Measurements from ENCODE around the gene PRRT1. TPM values are rescaled to one million over a fixed set of nuclear protein-coding genes. Genes with fewer than 3 reads are reported as not detected.
"Not testable (repeated sequence)": the region's sequence is repeated elsewhere in the genome, so short reads cannot be mapped to it uniquely, and the experiment has no call there.

The PRRT1 gene

DNA sequence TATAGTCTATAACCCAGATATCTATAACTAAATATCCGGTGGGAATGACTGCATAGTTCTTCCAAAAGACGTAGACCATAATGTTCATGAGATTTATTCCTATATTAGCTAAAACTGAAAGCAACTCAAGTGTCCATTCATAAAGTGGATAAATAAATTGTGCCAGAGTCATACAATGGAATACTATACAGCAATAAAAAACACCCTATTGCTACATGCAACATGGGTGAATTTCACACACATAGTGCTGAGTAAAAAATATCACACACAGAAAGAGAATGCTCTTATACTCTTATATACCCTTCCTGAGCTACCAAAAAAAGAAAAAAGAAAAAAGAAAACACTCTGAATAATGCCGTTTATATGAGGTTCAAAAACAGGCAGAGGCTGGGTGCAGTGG, 49.5 kb downstream of the PRRT1 start:
- peaks cover 0 to 60% of the 10 kb centered on the region in 2 experiments for H3K36me3 ChIP-seq (ENCODE audit: control insufficient read depth in 1 of 2, insufficient read depth in 2 of 2, low read depth in 1 of 2, low read length in 2 of 2)
- H2AK5ac ChIP-seq (ENCODE audit: low read length, severe bottlenecking), result no peak overlapping the region
- H2BK15ac ChIP-seq (ENCODE audit: low read depth, poor library complexity, severe bottlenecking), result no peak overlapping the region
- no peak overlapping the region for H3K4me3 ChIP-seq (ENCODE audit: insufficient read depth in 1 of 2, low read depth in 1 of 2, low read length in 2 of 2)
- no peak overlapping the region for H3K18ac ChIP-seq (ENCODE audit: low read depth in 1 of 2, low read length in 2 of 2)
- H2BK120ac ChIP-seq (ENCODE audit: low read depth, low read length), result no peak overlapping the region
- H2BK12ac ChIP-seq (ENCODE audit: low read length in 2 of 2), result no peak overlapping the region
- H4K91ac ChIP-seq (ENCODE audit: low read length), result no peak overlapping the region
- WGBS, result 97% methylated on average over 1 of the region's 3 CpGs
- H3K4ac ChIP-seq (ENCODE audit: low read depth in 1 of 2, low read length in 2 of 2), result no peak overlapping the region
- no peak overlapping the region for H3K27ac ChIP-seq (ENCODE audit: low read length, poor library complexity, severe bottlenecking)
- no peak overlapping the region for H3K23ac ChIP-seq (ENCODE audit: low read length in 2 of 2)
- H3K79me1 ChIP-seq (replicated peaks; ENCODE audit: low read length, poor library complexity, severe bottlenecking), result no peaks in the 10 kb centered on the region
- no peak overlapping the region for H3K9ac ChIP-seq (ENCODE audit: low read length)
- no peak overlapping the region for H3K4me2 ChIP-seq (ENCODE audit: low read length, poor library complexity, severe bottlenecking)
- no peak overlapping the region for H2AFZ ChIP-seq (ENCODE audit: low read depth, low read length)
- H2BK5ac ChIP-seq (ENCODE audit: low read depth, low read length, poor library complexity, severe bottlenecking), result no peak overlapping the region
- DNase-seq, result no peak
- H3K9me3 ChIP-seq (ENCODE audit: control insufficient read depth, low read length), result no peaks in the 10 kb centered on the region
- H3K27me3 ChIP-seq (ENCODE audit: control insufficient read depth in 1 of 2, insufficient read depth in 1 of 2, low read length in 2 of 2), result peaks cover 0 to 42% of the 10 kb centered on the region in 2 experiments
- no peaks in the 10 kb centered on the region for H3K4me1 ChIP-seq (ENCODE audit: control insufficient read depth, insufficient read depth, low read depth, low read length)
- no peak overlapping the region for H4K8ac ChIP-seq (ENCODE audit: low read length)
- no peak overlapping the region for H3K14ac ChIP-seq (ENCODE audit: low read length in 2 of 2)

DNA sequence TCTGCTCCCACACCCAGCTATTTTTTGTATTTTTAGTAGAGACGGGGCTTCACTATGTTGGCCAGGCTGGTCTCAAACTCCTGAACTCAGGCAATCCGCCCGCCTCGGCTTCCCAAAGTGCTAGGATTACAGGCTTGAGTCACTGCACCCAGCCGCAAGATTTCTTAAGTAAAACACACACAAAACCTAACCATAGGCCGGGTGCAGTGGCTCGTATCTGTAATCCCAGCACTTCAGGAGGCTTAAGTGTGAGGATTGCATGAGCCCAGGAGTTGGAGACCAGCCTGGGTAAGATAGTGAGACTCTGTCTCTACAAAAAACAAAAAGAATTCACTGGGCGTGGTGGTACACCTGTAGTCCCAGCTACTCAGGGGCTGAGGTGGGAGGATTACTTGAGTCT, 51.5 kb downstream of the PRRT1 start:
- H3K27ac ChIP-seq (ENCODE audit: low read length, poor library complexity, severe bottlenecking); H3K4me2 ChIP-seq (ENCODE audit: low read length, poor library complexity, severe bottlenecking); H3K4ac ChIP-seq (ENCODE audit: low read depth in 1 of 2, low read length in 2 of 2); H2AFZ ChIP-seq (ENCODE audit: low read depth, low read length); H3K23ac ChIP-seq (ENCODE audit: low read length in 2 of 2); H2BK120ac ChIP-seq (ENCODE audit: low read depth, low read length); H2BK5ac ChIP-seq (ENCODE audit: low read depth, low read length, poor library complexity, severe bottlenecking); H4K8ac ChIP-seq (ENCODE audit: low read length); DNase-seq; H3K4me1 ChIP-seq (ENCODE audit: control insufficient read depth, insufficient read depth, low read depth, low read length); H2BK15ac ChIP-seq (ENCODE audit: low read depth, poor library complexity, severe bottlenecking); H4K91ac ChIP-seq (ENCODE audit: low read length); H3K9me3 ChIP-seq (ENCODE audit: control insufficient read depth, low read length); H3K4me3 ChIP-seq (ENCODE audit: insufficient read depth in 1 of 2, low read depth in 1 of 2, low read length in 2 of 2); H3K79me1 ChIP-seq (replicated peaks; ENCODE audit: low read length, poor library complexity, severe bottlenecking); H2AK5ac ChIP-seq (ENCODE audit: low read length, severe bottlenecking); H3K9ac ChIP-seq (ENCODE audit: low read length); H3K18ac ChIP-seq (ENCODE audit: low read depth in 1 of 2, low read length in 2 of 2); H2BK12ac ChIP-seq (ENCODE audit: low read length in 2 of 2); H3K14ac ChIP-seq (ENCODE audit: low read length in 2 of 2): not testable (repeated sequence)
- Histone ChIP-seq H3K27me3 (ENCODE audit: control insufficient read depth in 1 of 2, insufficient read depth in 1 of 2, low read length in 2 of 2) (peaks cover 0 to 39% of the 10 kb centered on the region in 2 experiments), H3K36me3 (ENCODE audit: control insufficient read depth in 1 of 2, insufficient read depth in 2 of 2, low read depth in 1 of 2, low read length in 2 of 2) (peaks cover 0 to 66% of the 10 kb centered on the region in 2 experiments)
- 83% methylated on average over 7 of the region's 8 CpGs for WGBS

Small RNA genes within 50 kb of the gene (small RNA-seq; reads per million reads assigned to genes)
- not detected for gene AL662884.1 (ENCODE audit: low read depth)
- gene MIR6833 (ENCODE audit: low read depth), result not detected

Data from mesenchymal stem cell (in vitro differentiated cells and primary cell).